ENCODE measurements around the gene TTLL8. TPM values are rescaled to one million over a fixed set of nuclear protein-coding genes. Genes with fewer than 3 reads are reported as not detected.
A peak's percentile ranks its signal among the peaks of the same experiment; 100 is the strongest.

TTLL8 gene
- total RNA-seq, 1 donor from 2014 or later: not detected

DNA sequence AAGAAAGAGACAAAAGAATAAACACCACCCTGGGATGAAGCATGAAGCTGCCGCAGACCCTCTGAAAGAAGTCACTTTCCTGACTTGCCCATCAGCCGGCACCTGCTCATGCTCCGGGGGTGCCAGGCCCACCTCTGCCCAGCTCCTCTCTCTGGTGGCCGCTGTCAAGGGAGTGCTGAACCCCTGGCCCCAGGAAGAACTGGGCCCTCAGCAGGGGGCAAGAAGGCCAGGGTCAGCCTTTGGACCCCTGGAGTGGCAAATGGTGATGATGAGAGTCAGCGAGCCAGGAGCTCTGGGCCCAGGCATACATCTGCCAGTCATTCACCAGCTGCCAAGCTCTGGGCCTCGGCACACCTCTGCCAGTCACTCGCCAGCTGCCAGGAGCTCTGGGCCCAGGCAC, 17.4 kb downstream of the TTLL8 start:
- no peak for DNase-seq

DNA sequence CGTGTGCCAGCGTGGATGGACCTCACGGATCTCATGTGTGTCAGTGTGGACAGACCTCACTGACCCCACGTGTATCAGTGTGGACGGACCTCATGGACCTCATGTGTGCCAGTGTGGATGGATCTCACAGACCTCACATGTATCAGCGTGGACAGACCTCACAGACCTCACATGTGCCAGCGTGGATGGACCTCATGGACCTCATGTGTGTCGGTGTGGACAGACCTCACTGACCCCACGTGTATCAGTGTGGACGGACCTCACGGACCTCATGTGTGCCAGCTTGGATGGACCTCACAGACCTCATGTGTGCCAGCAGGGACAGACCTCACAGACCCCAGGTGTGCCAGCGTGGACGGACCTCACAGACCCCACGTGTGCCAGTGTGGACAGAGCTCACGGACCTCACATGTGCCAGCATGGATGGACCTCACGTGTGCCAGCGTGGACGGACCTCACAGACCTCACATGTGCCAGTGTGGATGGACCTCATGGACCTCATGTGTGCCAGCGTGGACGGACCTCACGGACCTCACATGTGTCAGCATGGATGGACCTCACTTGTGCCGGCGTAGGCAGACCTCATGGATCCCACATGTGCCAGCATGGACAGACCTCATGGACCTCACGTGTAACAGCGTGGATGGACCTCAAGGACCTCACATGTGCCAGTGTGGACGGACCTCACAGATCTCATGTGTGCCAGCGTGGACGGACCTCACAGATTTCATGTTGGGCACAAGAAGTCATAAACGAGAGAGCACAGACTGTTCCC, 18.2 kb downstream of the TTLL8 start:
- DNase-seq: no peak

DNA sequence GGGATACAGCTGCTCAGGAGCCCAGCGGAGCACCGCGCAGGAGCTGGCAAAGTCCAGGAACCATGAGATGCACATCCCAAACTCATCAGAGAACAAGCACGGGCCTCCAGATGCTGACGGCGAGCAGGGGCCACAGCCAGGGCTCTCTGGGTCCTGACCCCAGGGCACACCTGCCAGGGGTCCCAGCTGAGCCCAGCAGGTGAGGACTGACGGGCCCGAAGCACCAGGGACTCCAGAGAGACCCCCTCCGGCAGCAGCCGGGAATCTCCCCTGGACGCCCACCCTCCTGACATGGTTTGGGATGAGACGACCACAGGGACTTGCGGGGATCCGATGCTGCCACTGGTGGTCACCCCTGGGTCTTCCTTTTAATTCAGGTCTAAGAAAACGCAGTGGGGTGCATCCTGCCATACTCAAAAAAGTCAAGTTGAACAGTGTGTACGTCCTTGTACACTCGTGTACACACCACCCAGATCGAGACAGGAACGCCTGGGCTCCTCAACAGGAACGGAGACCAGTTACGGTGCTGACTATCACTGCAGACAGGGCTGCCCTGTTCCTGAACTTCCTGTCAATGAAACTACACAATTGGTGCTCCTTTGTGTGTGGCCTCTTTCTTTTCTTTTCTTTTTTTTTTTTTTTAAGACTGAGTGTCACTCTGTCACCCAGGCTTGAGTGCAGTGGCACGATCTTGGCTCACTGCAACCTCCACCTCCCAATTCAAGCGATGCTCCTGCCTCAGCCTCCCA, 21.9 kb downstream of the TTLL8 start:
- DNase-seq: no peak

DNA sequence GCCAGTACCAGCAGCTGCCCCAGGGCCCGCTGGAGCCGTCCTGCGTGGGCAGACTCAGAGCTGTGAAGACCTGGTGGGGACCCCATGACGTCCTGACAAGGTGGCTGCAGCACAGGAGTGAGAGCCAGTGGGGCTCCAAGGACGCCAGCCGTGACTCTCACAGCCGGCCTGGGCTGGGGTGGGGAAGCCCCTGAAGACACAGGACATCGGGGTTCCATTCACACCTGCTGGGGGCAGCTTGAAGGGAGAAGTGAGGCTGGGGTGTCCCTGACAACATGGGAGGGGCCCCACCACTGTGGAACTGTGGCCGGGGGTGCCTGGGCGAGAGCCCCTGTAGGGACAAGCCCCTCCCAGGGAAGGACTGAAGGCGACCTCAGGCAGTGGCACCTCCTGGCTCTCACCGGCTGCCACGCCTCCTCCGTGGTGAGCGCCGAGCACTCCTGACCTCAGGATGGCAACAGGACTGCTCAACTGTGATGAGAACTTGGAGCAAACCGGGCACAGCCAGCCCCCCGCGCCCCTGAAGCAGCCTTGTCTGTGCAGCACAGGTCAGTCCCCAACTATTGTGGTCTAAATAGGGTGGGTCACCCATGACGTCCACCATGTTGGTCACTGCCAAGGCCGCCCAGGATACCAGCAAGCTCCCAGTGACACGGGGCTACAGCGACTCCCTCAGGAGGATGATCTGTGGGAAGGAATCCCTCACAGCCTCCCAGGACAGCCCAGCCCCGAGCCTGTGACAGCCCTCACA, 22.8 kb downstream of the TTLL8 start:
- DNase-seq: no peak

DNA sequence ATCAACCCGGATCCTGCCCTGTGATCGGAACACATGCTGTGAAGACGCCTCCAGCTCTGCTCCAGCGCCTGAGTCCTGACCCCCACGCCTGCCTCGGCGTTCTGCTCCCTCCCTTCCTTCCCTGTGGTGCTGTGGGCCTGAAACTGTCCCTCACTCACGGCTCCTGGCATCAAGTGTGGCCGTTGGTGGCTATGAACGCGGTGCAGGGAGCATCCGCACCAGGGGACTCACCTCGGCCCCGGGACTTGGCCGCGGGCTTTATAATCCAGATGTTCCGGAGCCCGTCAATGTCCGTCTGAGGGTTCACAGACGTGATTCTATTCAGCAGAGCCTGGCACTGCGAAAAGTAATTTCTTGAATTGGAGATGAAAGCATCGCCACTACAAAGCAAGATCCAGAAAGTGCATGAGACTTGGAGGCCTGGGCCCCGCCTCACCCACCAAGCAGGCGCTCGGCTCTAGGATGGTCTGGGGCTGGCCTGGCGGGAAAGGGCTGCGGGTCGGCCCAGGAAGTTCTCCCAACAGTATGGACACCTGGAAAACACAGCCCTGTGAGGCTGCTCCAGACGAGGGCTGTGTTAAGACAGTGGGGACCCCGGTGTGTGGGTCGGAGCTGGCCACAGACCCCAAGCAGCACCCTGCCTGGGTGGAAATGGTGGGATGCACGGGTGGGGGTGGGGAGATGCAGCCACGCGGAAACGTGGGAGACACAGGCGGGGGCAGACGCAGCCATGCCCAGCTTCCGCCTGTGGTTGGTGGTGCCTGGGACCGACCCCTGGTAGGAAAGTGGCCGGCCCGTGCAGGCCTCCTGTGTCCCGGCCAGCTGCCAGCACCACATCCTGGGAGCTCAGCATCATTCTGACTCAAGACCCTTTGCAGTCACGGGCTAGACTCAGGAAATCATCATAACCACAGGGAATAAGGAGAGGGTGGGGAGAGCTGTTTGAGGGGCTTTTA, 23.7 kb downstream of the TTLL8 start:
- no peak for DNase-seq

DNA sequence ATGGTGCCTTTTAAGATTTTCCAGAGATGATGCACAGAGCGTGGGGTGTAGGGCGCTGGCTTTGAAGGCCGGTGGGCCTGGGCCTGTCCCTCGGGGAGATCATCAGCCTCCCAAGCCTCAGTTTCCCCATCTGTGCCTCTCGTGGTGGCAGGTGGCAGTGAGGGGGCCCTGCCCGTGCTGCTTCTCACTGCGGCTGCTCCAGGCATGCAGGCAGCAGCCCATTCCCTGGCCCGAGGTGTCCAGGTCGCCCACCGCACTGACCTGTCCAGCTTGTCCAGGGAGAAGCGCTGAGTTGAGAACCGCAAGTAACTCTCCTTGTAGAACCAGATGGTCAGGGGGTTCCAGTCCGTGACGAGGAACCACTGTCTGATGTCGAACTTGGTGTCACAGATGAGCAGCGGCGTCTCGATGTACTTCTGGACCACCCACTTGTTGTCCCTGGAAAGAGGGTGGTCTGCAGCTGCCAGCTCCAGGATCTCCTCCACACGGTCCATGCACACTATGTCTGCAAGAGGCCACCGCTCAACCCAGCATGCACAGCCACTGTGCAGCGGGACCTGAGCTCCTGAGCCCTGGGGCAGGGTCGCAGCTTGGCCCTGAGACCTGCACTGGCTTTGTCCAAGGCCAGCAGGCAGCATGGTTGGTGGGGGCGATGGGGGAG, 25.0 kb downstream of the TTLL8 start:
- DNase-seq: no peak

DNA sequence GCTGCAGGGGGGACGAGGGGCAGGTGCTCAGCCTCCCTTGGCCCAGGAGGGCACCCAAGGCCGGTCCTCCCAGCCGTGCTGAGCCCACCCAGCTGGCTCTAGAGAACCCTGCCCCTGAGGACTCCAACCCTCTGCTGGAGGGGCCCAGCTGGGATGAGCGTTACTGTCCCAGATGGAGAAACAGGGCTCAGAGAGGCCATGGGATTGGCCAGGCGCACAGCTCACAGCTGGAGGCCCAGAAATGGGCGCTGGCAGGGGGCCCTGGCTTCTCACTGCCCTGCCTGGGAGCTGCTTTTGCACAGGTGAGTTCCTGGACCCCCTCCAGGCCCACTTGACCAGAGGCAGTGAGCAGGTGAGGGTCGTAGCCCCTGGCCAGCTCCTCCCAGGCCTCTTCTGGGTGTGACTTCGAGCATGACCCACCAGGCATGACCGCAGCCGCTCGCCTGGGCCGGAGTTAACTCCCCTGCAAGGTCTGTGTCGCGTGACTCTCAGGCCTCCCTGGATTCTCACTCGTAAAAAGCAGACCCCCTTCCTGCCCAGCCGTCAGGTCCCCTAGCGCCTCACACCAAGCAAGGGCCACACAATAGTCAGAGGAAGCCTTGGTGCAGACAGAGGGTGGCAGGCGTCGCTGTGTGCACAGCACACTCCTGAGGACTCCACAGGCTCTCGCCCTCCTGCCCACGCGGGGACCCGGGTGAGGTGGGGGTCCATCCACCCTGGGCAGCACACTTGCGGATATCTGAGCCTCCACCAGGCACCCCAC, 25.8 kb downstream of the TTLL8 start:
- no peak for DNase-seq

DNA sequence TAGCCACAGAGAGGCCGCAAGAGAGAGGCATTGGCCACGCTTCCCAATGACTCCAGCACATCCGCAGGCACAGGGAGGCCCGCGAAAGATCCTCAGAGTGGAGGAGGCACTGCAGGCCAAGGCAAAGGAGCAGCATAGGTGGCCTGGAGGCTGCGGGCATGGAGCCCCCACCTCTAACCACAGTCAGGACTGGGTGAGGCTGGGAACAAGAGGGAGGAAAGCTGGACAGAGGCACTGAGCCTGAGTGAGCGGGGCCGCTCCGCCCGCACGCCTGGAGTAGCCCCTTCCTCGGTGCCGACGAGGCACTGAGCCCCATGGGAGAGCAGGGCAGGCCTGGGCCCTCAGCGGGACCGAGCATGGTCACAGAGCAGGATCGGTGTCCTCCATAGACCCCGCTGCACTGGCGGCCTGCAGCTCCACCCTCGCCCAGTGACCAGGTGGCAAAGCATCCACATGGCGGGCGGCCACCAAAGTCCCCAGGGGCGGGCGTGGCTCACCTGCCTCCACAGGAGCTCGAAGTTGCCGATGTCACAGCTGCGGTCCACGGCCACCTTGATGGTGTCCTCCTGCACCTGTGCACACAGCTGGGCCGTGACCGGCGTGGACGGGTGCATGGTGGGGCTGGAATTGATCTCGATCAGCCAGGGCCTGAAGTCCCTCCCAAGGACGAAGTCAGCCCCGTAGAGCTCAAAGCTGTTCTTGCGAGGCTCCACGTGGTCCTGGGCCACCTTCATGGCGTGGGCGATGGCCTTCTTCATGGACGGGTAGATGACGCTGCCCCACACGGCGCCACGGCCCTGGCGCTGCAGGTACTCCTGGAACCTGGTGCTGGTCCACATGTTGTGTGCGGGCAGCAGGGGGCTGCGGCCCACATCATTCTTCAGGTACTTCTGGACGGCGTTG, 26.7 kb downstream of the TTLL8 start:
- no peak for DNase-seq

DNA sequence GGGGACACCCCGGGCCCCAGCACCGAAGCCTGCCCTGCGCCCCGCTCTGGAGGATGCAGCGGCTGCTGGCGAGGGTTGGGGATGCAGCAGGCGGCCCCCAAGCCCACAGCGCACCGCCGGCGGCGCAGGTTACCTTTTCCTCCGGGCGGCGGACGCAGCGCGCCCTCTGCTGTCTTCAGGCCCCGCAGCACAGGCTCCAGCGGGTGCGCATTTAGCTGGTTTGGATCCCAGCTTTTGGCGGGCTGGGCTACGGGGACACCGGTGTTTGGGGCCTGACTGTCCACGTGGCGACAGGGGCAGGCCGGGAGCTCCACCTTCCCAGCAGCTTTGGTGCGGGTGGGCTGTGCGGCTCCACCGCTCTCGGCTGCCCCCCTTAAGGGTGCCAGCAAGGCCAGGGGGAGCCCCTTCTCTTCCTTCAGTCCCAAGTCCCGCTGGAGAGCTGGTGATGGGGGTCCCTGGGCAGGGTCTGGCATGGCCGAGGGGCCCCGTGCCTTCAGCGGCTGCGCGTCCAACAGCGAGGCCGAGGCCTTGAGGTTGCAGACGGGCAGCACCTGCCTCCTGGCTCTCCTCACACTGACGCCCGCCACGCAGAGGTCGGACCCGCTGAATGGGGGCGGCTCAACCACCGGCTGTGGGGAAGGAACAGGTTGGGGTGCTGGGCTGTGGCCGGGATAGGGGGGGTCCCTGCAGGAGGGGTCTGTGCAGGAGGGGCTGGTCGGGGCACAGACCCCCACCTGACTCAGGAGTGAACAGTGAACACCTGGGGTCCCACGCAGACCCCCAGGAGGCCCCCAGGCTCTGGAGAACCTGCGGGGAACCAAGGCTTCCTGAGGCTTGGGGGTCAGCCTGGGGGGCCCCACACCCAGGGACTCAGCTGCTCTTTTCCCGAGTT, 27.6 kb downstream of the TTLL8 start:
- DNase-seq: peak; percentile 16

DNA sequence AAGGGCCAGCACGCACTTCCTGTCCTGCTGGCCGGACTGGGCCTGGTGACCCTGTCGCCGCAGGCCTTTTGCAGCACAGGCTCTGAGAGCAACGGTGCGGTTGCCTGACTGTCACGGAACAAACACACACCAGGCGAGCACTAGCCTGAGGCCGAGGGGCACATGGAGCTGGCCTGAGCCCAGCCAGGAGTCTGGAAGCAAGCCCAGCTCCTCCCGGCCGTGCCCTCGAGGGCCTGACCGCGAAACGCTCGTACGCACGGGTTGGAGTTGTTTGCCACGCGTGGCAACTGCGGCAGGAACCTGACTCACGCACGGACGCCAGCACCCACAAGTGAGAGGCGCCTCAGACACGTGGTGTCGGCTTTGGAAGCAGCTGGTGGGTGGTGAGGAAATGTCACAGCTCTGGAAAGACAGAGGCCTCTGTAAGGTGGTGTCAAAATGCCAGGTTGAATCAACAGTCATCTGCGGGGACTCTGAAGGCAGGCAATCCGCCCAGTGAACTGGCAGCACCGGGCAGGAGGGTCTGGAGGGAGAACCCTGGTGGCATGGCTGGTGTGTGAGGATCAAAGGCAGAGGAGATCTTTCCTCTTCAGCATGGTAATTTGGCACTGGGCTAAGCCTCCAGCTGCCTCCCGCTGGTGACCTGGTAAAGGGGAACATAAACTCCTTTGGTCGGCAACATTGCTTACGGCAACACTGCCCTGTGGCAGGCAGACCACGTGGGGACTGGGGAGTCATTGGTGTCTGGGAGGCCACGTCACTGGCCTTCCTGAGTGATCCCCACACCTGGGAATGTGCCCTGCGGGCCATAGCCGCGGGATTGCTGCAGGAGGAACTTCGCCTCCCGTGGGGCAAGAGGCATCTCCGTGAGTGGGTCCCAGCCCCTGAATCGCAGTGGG, 30.2 kb downstream of the TTLL8 start:
- peak; percentile 33 for DNase-seq

DNA sequence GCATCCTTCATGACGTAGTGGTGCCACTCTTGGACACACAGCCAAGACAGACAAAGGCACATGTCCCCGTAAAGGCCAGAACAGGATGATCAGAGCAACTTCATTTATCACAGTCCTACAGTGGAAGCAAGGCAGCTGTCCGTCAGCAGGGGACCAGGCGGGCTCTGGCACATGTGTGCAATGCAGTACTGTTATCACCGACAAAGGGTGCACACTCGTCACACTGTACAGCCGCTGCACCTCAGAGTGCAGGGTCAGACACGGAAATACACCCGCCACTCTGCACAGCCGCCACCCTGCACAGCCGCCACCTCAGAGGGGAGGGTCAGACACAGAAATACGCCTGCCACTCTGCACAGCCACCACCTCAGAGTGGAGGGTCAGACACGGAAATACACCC, 32.1 kb downstream of the TTLL8 start:
- no peak for DNase-seq

DNA sequence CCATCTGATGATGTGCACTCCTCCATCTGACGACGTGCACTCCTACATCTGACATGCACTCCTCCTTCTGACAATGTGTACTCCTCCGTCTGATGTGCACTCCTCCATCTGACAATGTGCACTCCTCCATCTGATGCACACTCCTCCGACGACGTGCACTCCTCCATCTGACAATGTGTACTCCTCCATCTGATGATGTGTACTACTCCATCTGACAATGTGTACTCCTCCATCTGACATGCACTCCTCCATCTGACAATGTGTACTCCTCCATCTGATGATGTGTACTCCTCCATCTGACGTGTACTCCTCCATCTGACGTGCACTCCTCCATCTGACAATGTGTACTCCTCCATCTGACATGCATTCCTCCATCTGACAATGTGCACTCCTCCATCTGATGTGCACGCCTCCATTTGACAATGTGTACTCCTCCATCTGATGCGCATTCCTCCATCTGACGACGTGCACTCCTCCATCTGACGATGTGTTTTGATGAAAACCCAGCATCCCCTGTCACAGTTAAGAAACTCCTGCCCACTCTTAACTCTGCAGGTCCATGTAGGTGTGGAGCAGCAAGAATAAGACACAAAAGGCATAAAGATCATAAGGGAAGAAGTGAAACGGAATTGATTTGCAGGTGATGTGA, 35.8 kb downstream of the TTLL8 start:
- no peak for DNase-seq

DNA sequence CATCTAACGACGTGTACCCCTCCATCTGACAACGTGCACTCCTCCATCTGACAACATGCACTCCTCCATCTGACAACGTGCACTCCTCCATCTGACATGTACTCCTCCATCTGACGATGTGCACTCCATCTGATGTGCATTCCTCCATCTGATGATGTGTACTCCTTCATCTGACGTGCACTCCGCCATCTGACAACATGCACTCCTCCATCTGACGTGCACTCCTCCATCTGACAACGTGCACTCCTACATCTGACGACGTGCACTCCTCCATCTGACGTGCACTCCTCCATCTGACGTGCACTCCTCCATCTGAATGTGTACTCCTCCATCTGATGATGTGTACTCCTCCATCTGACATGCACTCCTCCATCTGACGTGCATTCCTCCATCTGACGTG, 37.5 kb downstream of the TTLL8 start:
- DNase-seq: no peak

DNA sequence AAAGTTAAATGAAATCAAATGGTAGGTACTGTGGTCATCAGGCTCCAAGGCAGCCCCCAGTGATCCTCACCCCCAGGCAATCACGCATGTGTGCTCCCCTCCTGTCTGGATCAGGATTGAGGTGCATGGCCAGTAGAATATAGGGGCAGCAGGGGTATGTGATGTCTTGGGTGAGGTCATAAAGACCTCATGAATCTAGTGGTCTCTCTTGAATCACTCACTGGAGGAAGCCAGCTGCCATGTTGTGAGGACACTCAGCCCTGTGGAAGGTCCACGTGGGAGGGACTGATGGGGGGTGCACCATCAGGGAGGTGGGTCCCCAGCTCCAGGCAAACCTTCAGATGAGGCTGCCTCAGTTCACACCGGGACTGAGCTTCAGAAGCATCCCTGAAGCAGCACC, 38.8 kb downstream of the TTLL8 start:
- DNase-seq: no peak

DNA sequence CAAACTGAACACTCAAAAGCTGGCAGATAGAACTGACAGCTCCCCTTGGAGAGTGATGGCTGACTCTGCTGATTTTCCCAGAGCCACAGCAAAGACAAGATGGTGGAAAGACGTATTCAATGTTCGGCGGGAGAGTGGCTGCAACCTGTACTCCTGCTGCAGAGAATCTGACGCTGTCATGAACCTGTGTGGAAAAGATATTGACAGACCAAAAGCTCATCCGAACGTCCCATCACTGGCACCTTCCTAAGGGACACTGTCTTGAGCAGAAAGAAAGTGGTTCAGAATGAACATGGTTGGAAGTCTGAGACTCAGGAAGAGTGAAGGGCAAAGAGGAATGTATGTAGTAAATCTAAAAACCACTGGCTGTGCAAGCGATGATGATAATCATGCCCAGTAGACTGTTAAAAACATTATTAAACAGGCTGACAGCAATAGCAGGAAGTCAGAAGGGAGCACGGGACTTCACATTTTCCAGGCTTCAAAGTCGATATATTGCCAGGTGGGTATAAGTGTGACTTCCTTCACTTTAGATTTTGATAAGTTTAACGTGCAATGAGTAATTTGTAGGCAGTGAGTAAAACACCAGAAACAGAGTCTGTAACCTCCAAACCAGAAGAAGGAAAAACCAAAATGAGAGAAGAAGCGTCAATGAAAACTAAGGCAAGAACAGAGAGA, 39.4 kb downstream of the TTLL8 start:
- no peak for DNase-seq

DNA sequence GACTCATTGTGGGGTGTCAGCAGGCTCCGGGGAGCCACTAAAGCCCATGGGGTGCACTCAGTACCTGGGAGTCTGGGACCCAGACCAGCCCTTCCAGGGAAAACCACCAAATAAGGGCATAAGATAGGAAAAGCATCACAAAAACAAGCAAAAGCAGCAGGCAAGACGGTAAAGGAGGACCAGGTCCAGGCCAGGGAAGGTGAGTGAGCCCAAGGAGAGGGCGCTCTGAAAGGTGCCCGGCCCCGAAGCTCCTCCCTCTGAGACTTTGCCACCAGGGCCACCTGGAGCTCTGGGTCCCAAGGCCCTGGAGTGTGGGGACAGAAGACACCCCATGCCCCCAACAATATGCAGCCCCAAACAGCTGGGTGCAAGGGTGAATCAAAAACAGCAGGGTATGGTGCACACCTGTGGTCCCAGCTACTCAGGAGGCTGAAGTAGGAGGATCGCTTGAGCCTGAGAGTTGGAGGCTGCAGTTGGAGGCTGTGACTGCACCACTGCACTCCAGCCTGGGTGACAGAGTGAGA, 40.3 kb downstream of the TTLL8 start:
- no peak for DNase-seq

Measured in occipital lobe (tissue), 2 donors.